ENCODE results near the gene CSNK2B. TPM values are rescaled to one million over a fixed set of nuclear protein-coding genes. Genes with fewer than 3 reads are reported as not detected.

Gene CSNK2B
- total and polyA plus RNA-seq, 9 of the 15 experiments (the other 6 are each of a cell fraction or from before 2014, with no cell fraction given), result 120 to 1,126 (median 529) TPM

DNA sequence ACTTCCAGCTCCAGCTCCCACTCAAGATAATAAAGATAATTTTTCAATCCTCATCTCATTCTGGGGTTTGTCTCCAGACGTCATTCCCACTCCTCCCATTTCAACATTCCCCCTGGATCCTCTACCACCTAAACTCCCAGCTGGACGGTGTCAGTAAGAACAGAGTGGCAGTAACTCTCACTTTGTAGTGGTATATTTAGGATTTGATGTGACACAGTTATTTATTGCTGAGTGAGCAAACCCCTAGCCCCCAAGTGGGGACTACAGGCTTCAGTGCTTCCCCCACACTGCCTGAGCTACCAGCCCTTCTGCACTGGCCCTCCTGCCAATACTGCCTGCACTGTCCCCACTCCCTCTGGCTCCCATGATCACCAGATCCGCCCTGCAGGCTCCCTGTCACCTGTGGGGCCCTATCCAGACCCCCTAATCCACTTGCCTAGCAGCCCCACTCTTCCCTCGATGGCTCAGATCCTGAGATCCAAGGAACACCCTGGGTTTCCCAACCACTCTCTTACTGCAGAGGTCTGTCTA is 7.7 kb upstream of the CSNK2B start:
- peak overlapping the region; percentile 54 for H3K4me2 ChIP-seq (ENCODE audit: insufficient read depth, low read length)
- no peaks in the 10 kb centered on the region for H3K27me3 ChIP-seq (ENCODE audit: control insufficient read depth in 2 of 2, insufficient read depth in 2 of 2, low read length in 2 of 2)
- H3K79me2 ChIP-seq (ENCODE audit: control insufficient read depth, insufficient read depth, low read length), result peaks cover 81% of the 10 kb centered on the region
- TF ChIP-seq, protein P1, sequence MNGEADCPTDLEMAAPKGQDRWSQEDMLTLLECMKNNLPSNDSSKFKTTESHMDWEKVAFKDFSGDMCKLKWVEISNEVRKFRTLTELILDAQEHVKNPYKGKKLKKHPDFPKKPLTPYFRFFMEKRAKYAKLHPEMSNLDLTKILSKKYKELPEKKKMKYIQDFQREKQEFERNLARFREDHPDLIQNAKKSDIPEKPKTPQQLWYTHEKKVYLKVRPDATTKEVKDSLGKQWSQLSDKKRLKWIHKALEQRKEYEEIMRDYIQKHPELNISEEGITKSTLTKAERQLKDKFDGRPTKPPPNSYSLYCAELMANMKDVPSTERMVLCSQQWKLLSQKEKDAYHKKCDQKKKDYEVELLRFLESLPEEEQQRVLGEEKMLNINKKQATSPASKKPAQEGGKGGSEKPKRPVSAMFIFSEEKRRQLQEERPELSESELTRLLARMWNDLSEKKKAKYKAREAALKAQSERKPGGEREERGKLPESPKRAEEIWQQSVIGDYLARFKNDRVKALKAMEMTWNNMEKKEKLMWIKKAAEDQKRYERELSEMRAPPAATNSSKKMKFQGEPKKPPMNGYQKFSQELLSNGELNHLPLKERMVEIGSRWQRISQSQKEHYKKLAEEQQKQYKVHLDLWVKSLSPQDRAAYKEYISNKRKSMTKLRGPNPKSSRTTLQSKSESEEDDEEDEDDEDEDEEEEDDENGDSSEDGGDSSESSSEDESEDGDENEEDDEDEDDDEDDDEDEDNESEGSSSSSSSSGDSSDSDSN (IDR thresholded peaks at IDR 0.05; ENCODE audit: borderline replicate concordance in 1 of 2, low read depth in 2 of 2, low read length in 2 of 2), result no peak
- TF ChIP-seq ZNF24 (IDR thresholded peaks at IDR 0.05) (no peak), MAFK (IDR thresholded peaks at IDR 0.05; ENCODE audit: low read length) (peak; percentile 65), CHD1 (IDR thresholded peaks at IDR 0.05; ENCODE audit: low read length) (peak; percentile 37), E2F3 (CRISPR knock-in tag; IDR thresholded peaks at IDR 0.05) (no peak), WHSC1 (IDR thresholded peaks at IDR 0.05; ENCODE audit: low read length) (peak; percentile 38), MAFG (tag; conservative IDR thresholded peaks at IDR 0.05) (peak; percentile 79), IRF2 (CRISPR knock-in tag; IDR thresholded peaks at IDR 0.05) (no peak), ZNF696 (CRISPR knock-in tag; conservative IDR thresholded peaks at IDR 0.05) (no peak), GTF2F1 (IDR thresholded peaks at IDR 0.05; ENCODE audit: low read depth, low read length) (0 out of 2 replicates have a peak, but pooled peaks have one; percentile 65), KDM1A (IDR thresholded peaks at IDR 0.05) (no peak), PCBP1 (IDR thresholded peaks at IDR 0.05; ENCODE audit: low read depth, low read length, poor library complexity, severe bottlenecking) (no peak), POLR3G (IDR thresholded peaks at IDR 0.05; ENCODE audit: extremely low read depth, insufficient read length, insufficient replicate concordance) (no peak), ZSCAN29 (IDR thresholded peaks at IDR 0.05) (no peak), TAF1 (IDR thresholded peaks at IDR 0.05; ENCODE audit: control insufficient read depth, extremely low read depth, insufficient read depth, low read length, severe bottlenecking) (peak; percentile 30), KDM2B (CRISPR knock-in tag; IDR thresholded peaks at IDR 0.05) (no peak)
- TF ChIP-seq, protein P2, sequence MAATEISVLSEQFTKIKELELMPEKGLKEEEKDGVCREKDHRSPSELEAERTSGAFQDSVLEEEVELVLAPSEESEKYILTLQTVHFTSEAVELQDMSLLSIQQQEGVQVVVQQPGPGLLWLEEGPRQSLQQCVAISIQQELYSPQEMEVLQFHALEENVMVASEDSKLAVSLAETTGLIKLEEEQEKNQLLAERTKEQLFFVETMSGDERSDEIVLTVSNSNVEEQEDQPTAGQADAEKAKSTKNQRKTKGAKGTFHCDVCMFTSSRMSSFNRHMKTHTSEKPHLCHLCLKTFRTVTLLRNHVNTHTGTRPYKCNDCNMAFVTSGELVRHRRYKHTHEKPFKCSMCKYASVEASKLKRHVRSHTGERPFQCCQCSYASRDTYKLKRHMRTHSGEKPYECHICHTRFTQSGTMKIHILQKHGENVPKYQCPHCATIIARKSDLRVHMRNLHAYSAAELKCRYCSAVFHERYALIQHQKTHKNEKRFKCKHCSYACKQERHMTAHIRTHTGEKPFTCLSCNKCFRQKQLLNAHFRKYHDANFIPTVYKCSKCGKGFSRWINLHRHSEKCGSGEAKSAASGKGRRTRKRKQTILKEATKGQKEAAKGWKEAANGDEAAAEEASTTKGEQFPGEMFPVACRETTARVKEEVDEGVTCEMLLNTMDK (IDR thresholded peaks at IDR 0.05; ENCODE audit: borderline replicate concordance, insufficient read depth, low read depth, low read length, poor library complexity, severe bottlenecking), result no peak
- TF ChIP-seq, protein P3, sequence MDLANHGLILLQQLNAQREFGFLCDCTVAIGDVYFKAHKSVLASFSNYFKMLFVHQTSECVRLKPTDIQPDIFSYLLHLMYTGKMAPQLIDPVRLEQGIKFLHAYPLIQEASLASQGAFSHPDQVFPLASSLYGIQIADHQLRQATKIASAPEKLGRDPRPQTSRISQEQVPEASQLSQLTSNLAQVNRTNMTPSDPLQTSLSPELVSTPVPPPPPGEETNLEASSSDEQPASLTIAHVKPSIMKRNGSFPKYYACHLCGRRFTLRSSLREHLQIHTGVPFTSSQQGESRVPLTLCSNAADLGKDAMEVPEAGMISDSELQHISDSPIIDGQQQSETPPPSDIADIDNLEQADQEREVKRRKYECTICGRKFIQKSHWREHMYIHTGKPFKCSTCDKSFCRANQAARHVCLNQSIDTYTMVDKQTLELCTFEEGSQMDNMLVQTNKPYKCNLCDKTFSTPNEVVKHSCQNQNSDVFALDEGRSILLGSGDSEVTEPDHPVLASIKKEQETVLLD (IDR thresholded peaks at IDR 0.05), result peak; percentile 12; the same call in 1 of the 2 replicates

More for the DNA sequence above, 7.7 kb upstream of the CSNK2B start:
- in situ Hi-C loops (cut with MboI) (no loop called here), intact Hi-C loops (cut with micrococcal nuclease) (no loop called here)
- no peak for DNase-seq (ENCODE audit: extremely low read depth in 1 of 4, low spot score in 3 of 4)
- H3K9me1 ChIP-seq (ENCODE audit: control insufficient read depth, insufficient read depth, low read length), result no peaks in the 10 kb centered on the region
- POLR2A ChIA-PET, result interaction anchor here (0.6 to 9.8 kb wide), 17 partner anchors 11 to 245 kb away, joined by 3 to 182 read pairs (median 3); partner anchors contain the start of genes CLIC1, DDAH2, LSM2 and LY6G5B
- CTCF ChIA-PET (ENCODE audit: low intra/inter-chr PET ratio), result no interaction called here
- peak overlapping the region; percentile 80 to 89 for H3K9ac ChIP-seq (ENCODE audit: insufficient read depth in 1 of 2, low read depth in 2 of 2, low read length in 2 of 2)
- H3K36me3 ChIP-seq (ENCODE audit: control insufficient read depth, insufficient read depth, low read length), result peaks cover 56% of the 10 kb centered on the region
- no peak for FAIRE-seq
- no peak overlapping the region for H2AFZ ChIP-seq (ENCODE audit: low read depth, low read length)
- ATAC-seq, result 0 out of 3 replicates have a peak, but pooled peaks have one; percentile 2
- peak overlapping the region; percentile 52 for H3K4me3 ChIP-seq
- no peaks in the 10 kb centered on the region for H3K9me3 ChIP-seq (replicated peaks; ENCODE audit: control insufficient read depth, insufficient read depth, low read depth, low read length)
- 56% methylated on average over 4 of the region's 4 CpGs for WGBS (ENCODE audit: insufficient coverage, low coverage, missing lambda C conversion rate)
- H3K4me1 ChIP-seq (replicated peaks in 1 of 2; ENCODE audit: control insufficient read depth in 2 of 2, insufficient read depth in 2 of 2, low read length in 2 of 2), result peaks cover 45 to 61% of the 10 kb centered on the region in 2 experiments
- peaks cover 8% of the 10 kb centered on the region; the same call in 1 of the 2 replicates for H4K20me1 ChIP-seq (replicated peaks; ENCODE audit: control insufficient read depth, insufficient read depth, low read length)
- peak overlapping the region; percentile 80; the same call in 2 of the 3 replicates for H3K27ac ChIP-seq (ENCODE audit: extremely low read depth, low read depth, low read length)
- no TSS peak for BruUV-seq (replicated peaks)
